ENCODE measurements around the gene RBMS3. TPM values are rescaled to one million over a fixed set of nuclear protein-coding genes. Genes with fewer than 3 reads are reported as not detected.

RBMS3 gene
- total and polyA plus RNA-seq, 2 experiments from 2014 or later: 3.2 to 7.4 TPM

- H3K27ac Mint-ChIP-seq: no peak overlapping the region
- H2AFZ ChIP-seq: no peak overlapping the region
- H3K27me3 Mint-ChIP-seq (ENCODE audit: insufficient read depth, low read depth, poor library complexity): no peaks in the 10 kb centered on the region
- H3K4me1 ChIP-seq (ENCODE audit: insufficient read depth): no peaks in the 10 kb centered on the region
- H3K36me3 ChIP-seq (ENCODE audit: insufficient read depth): no peaks in the 10 kb centered on the region
- H3K27me3 ChIP-seq (ENCODE audit: insufficient read depth): no peaks in the 10 kb centered on the region
- no peak overlapping the region for H3K4me3 Mint-ChIP-seq
- H3K9me2 ChIP-seq (ENCODE audit: insufficient read depth): no peaks in the 10 kb centered on the region
- H3F3A ChIP-seq (replicated peaks; ENCODE audit: low read depth): no peaks in the 10 kb centered on the region
- no peak overlapping the region for H3K27ac ChIP-seq (ENCODE audit: low read depth)
- H3K4me3 ChIP-seq: no peak overlapping the region
- no peaks in the 10 kb centered on the region for H3K36me3 Mint-ChIP-seq (ENCODE audit: low read depth)
- H3K9me3 Mint-ChIP-seq: no peaks in the 10 kb centered on the region
- TF ChIP-seq CTCF (conservative IDR thresholded peaks at IDR 0.05; ENCODE audit: low read depth in 2 of 2) (no peak), ZNF114 (CRISPR knock-in tag; IDR thresholded peaks at IDR 0.05) (no peak), EZH2 (IDR thresholded peaks at IDR 0.05; ENCODE audit: low read depth, unreplicated experiment) (no peak), ZNF462 (CRISPR knock-in tag; IDR thresholded peaks at IDR 0.05) (no peak), ZNF331 (CRISPR knock-in tag; IDR thresholded peaks at IDR 0.05; ENCODE audit: low read depth) (no peak), EZH2phosphoT487 (IDR thresholded peaks at IDR 0.05; ENCODE audit: unreplicated experiment) (no peak), STAT1 (IDR thresholded peaks at IDR 0.05; ENCODE audit: unreplicated experiment) (no peak), POLR2AphosphoS5 (IDR thresholded peaks at IDR 0.05; ENCODE audit: low read depth) (no peak)
- no peaks in the 10 kb centered on the region for H4K20me1 ChIP-seq (replicated peaks; ENCODE audit: insufficient read depth)
- ATAC-seq (no peak), DNase-seq (ENCODE audit: low spot score) (no peak)
- no peaks in the 10 kb centered on the region for H3K4me1 Mint-ChIP-seq
- no peak overlapping the region for H3K4me2 ChIP-seq
- H3K79me2 ChIP-seq (replicated peaks; ENCODE audit: insufficient read depth): no peaks in the 10 kb centered on the region
Observed at GRCh38 chr3:29887451-29887850, 606.6 kb downstream of the RBMS3 start.
